Stimulated activated CD4-positive, alpha-beta T cell treated with anti-CD3 and anti-CD28 coated beads, Interleukin-15, amount 100 ng/mL, for 1 hour (primary cell): ENCODE results near the gene LCTL.
A peak's percentile ranks its signal among the peaks of the same experiment; 100 is the strongest.
"Not testable (repeated sequence)": the region's sequence is repeated elsewhere in the genome, so short reads cannot be mapped to it uniquely, and the experiment has no call there.

Experiments used
- DNase-seq, 2 donors: peaks; one replicate each; pipeline ENCODE4 v3.0.0-alpha.2; 2020; ENCODE audit warnings: low read depth in 1 of 2, low spot score in 1 of 2

The LCTL gene

GRCh38 chr15:66591322-66591862, 25.6 kb upstream of the LCTL start:
- DNase-seq, result no peak

DNA sequence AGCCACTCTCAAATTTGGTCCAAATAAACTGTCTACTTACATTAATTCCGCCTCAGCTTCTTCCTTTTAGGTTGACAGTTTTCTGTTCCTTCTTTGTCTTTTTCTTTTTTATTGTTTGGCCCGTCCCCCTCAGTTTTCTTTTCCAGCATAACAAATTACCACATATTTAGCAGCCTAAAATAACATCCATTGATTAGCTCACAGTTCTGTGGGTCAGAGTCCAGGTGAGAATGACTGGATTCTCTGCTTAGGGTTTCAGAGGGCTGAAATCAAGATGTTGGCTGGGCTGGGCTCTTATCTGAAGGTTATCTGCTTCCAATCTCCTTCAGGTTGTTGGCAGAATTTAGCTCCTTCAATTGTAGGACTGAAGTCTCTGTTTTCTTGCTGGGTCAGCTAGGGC, 24.6 kb upstream of the LCTL start:
- DNase-seq, result no peak

DNA sequence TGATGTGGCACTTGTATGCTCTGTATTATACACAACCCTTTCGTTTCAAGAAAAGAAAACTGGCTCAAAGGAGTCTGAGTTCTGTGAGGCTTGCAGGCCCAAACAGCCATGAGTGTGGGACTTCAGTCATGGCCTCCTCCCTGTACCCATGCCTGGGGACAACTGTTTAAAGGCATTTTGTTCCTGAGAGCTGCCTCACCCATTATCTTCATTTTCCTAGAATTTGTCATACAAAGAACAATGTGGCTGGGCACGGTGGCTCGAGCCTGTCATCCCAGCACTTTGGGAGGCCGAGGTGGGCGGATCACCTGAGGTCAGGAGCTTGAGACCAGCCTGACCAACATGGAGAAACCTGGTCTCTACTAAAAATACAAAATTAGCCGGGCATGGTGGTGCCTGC, 23.6 kb upstream of the LCTL start:
- DNase-seq, result not testable (repeated sequence)

DNA sequence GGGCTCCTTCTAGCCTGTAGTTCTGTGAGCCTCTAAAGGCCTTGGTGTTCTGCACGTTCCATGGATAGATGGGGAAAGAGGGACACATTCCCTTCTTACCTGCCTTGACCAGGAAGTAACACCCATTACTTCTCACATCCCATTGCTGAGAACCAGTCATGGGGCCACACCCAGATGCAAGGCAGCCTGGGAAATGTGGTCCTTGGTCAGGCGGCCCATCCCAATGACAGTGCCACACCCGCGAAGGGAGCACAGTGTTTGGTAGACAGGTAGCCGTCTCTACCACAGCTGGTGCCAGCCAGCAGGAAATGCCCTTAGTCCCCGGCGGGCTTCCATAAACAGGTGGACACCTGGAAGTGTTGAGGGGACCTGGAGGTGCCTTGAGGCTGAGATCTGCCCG, 23.2 kb upstream of the LCTL start:
- DNase-seq, result no peak

DNA sequence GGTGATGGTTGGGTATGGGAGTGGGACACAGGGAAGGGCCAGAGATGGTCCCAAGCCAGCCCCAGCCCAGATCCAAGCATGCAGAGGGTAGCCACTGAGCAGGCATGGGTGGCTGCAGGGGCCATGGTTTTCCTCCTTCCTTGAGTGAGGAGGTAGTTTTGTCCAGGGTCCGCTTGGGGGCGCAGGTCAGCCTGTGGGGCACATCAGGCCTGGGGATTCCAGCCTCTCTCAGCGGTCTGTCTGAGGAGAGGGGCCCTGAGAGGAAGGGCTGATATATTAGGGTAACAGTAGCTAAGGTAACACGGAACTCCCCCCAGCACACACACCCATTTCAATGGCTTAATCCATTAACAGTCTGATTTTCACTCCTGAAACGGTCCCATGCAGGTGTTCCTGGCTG, 22.7 kb upstream of the LCTL start:
- DNase-seq, result no peak

DNA sequence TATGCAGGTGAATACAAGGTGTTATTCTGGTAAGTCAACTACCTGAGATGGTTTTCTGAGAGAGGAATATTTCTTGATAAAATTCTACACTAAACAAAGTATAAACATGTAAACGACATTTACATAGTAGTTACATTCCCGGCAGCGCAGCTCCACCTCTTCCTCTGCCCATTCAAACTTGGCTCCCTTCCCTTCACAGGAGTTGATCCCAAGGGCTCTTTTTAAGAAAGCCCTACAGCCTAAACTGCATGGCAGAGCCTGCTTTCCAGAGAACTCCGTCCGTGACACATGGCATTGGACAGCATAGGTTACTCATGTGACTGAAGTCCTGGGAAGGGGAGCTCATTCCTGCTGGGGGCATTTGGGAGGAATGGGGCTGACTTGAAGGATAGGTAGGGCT, 22.0 kb upstream of the LCTL start:
- DNase-seq, result no peak

DNA sequence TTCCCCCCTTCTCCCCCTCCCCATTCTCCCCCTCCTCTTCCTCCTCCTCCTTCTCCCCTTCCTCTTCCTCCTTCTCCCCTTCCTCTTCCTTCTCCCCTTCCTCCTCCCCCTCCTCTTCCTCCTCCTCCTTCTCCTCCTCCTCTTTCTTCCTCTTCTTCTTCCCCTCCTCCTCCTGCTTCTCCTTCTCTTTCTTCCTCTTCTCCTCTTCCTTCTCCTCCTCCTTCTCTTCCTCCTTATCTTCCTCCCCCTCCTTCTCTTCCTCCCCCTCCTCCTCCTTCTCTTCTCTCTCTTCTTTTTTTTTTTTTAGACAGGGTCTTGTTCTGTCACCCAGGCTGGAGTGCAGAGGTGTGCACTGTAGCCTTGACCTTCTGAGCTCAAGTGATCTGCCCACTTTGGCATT, 21.2 kb upstream of the LCTL start:
- DNase-seq, result no peak

GRCh38 chr15:66586155-66586976, 20.6 kb upstream of the LCTL start:
- DNase-seq, result no peak

- DNase-seq, result no peak
These were observed 16.3 kb upstream of the LCTL start for GRCh38 chr15:66581972-66582537.

DNA sequence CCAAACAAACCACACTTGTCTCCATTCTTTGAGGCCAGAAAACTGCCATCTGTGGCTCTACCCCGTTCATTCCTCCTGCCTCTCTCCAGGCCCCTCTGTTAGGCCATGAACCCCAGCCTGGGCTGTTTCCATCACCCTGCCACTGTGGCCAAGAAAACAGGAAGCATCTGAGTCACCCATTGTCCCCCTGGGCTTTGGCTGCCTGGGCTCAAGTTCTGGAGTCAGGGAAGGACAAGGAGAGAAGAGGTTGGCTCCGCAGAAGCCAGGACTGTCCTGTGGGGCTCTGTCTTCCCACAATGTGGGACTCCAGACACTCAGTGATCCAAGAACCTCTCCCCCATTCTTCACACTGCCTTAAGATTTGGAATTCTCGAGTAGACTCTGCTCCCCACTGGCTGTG, 14.8 kb upstream of the LCTL start:
- no peak for DNase-seq

DNA sequence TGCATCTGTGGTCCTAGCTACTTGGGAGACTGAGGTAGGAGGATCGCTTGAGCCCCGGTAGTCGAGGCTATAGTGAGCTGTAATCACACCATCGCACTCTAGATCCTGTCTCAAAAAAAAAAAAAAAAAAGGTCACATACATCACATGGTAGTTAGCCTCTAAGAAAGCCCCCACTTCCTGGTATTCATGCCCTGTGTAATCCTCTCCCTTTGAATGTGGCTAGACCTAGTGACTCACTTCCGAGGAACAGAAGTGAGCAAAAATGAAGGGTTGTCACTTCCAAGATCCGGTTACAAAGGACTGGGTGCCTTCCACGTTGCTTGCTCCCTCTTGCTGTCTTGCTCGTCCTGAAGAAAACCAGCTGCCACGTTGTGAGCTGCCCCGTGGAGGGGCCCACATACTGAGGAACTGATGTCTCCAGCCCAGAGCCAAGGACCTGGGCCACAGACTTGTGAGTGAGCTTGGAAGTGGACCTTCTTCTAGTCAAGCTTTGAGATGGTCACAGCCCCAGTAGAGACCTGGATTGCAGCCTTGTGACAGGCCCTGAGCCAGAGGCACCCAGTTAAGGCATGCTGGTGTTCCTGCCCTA, 12.6 kb upstream of the LCTL start:
- no peak for DNase-seq

GRCh38 chr15:66574596-66574950, 8.8 kb upstream of the LCTL start:
- DNase-seq, result no peak

GRCh38 chr15:66573719-66574595, 8.2 kb upstream of the LCTL start:
- no peak for DNase-seq

DNA sequence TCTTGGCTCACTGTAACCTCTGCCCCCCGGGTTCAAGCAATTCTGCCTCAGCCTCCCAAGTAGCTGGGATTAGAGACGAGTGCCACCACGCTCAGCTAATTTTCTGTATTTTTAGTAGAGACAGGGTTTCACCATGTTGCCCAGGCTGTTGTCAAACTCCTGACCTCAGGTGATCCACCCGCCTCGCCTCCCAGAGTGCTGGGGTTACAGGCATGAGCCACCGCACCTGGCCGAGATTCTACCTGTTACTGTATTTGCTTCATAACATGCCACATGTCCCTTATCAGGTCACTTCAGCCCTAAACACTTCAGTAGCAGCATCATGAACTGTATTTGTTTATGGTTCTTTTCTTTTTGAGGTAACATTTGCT, 7.5 kb upstream of the LCTL start:
- DNase-seq, result no peak

DNA sequence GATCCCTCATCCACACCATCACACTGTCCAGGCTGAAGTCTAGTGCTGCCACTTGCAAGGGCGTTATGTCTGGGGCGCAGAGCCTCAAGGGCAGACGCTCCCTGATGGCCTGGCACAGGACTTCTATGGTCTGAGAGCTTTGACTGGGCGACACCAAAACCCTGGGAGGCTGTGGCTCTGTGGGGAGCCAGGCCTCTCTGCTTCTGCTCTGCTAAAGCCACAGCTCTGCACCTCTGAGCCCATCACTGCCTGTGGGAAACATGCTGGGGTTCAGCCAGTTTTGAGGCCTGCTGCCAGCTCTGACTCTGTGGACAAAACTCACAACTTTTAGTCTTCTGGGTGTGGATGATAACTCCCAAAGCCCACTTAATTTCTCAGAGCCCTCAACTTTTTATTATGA, 6.3 kb upstream of the LCTL start:
- DNase-seq, result no peak

DNA sequence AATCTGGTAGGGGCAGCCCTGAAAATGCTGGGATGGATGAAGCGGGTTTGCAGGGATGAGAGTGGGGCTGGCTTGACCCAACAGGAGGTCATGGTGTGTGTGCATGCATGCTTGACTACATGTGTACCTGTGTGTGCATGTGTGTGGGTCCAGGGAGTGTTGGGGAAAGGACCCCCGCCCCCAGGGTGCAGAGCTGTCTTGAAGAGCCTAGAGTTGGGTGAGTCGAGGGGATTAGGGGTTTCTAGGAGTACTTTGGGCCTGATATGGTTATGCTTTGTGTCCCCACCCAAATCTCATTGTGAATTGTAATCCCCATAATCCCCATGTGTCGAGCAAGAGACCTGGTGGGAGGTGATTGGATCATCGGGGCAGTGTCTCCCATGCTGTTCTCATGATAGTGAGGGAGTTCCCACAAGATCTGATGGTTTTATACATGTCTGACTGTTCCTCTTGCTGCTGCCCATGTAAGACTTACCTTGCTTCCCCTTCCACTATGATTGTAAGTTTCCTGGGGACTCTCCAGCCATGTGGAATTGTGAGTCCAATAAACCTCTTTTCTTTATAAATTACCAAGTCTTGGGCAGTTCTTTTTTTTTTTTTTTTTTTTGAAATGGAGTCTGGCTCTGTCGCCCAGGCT, 5.2 kb upstream of the LCTL start:
- no peak for DNase-seq

GRCh38 chr15:66570327-66570726, 4.5 kb upstream of the LCTL start:
- no peak for DNase-seq

GRCh38 chr15:66569461-66570137, 3.8 kb upstream of the LCTL start:
- no peak for DNase-seq

- DNase-seq, result no peak
These were observed 2.1 kb upstream of the LCTL start for GRCh38 chr15:66567897-66568296.

DNA sequence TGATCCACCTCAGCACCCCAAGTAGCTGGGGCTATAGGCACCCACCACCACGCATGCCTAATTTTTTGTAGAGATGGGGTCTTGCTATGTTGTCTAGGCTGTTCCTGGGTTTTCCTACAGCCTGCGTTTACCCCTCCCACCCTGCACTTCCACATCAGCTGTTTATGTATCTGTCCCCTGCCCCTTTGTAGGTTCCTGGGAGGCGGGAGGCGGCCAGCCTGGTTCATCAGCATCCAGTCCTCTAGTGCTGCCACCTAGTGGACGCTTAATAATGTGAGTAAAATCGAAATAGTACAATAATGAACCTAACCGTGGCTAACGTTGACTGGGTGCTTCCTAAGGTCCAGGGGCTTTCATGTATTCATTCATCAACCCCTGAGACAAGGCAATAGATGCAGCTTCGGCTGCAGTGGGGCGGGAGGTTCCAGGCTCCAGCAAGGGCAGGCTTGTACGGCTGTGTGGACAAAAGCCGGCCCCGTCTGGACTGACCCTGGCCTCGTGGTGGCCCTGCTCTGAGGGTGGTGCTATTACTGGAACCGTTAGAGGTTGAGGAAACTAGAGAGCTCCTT, 1.2 kb upstream of the LCTL start:
- peak in 1 of 2 donors; percentile 6 for DNase-seq
